ENCODE results near the gene PLPPR3. TPM values are rescaled to one million over a fixed set of nuclear protein-coding genes. Genes with fewer than 3 reads are reported as not detected.

PLPPR3 gene
- total and polyA plus RNA-seq, 10 of the 15 experiments (the other 5 are each of a cell fraction or from before 2014, with no cell fraction given), result 0.07 TPM; not detected in 9

DNA sequence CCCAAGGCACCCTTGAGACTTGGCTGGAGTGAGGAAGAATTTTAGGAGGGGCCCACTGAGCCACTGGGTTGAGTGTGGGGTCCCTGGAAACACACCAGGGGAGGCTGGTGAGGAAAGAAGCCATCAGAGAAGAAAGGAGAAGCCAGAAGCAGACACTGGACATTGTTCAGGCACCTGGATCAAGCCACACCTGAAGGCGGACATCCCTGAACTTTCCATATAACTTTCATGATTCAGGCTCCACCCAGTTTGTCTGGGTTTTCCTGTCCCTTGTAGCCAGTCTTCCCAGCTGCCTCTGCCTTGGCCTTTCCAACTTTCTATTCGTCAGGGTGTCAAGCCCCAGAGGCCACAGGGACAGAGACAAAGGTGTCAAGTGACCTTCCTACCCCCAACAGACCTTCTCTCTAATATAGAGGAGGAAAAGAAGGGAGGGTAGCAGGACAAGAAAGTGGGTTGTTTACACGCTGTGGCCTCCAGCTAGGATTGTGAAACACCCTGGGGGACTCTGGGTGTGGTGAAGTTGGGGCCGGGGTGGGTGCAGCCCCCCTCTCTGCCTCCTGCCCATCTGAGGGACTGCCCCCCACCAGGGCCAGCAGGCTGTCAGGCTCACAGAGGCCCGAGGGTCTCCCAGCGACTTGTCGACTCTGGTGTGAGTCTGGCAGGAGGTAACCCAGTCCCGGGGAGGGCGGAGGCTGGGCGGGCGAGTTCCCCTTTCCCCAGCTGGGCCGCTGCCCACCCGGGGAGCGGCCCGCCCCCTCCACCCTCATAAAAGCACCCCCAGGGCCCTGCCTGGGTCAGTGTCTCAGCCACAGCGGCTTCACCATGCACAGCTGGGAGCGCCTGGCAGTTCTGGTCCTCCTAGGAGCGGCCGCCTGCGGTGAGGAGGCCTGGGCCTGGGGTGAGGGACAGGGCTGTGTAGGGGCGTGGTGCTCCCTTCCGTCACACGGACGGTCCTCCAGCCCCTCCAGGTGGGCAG, 37.4 kb upstream of the PLPPR3 start, which contains the start of gene CFD (continued):
- no peak for TF ChIP-seq FOXK2 (IDR thresholded peaks at IDR 0.05)
- TF ChIP-seq TARDBP (IDR thresholded peaks at IDR 0.05; ENCODE audit: borderline replicate concordance), result no peak
- TF ChIP-seq BMI1 (IDR thresholded peaks at IDR 0.05; ENCODE audit: borderline replicate concordance), result no peak
- TF ChIP-seq, protein P1, sequence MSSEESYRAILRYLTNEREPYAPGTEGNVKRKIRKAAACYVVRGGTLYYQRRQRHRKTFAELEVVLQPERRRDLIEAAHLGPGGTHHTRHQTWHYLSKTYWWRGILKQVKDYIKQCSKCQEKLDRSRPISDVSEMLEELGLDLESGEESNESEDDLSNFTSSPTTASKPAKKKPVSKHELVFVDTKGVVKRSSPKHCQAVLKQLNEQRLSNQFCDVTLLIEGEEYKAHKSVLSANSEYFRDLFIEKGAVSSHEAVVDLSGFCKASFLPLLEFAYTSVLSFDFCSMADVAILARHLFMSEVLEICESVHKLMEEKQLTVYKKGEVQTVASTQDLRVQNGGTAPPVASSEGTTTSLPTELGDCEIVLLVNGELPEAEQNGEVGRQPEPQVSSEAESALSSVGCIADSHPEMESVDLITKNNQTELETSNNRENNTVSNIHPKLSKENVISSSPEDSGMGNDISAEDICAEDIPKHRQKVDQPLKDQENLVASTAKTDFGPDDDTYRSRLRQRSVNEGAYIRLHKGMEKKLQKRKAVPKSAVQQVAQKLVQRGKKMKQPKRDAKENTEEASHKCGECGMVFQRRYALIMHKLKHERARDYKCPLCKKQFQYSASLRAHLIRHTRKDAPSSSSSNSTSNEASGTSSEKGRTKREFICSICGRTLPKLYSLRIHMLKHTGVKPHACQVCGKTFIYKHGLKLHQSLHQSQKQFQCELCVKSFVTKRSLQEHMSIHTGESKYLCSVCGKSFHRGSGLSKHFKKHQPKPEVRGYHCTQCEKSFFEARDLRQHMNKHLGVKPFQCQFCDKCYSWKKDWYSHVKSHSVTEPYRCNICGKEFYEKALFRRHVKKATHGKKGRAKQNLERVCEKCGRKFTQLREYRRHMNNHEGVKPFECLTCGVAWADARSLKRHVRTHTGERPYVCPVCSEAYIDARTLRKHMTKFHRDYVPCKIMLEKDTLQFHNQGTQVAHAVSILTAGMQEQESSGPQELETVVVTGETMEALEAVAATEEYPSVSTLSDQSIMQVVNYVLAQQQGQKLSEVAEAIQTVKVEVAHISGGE (CRISPR knock-in tag; IDR thresholded peaks at IDR 0.05), result no peak
- no peak for TF ChIP-seq NFXL1 (IDR thresholded peaks at IDR 0.05; ENCODE audit: borderline replicate concordance)
- TF ChIP-seq ETV6 (conservative IDR thresholded peaks at IDR 0.05 in 1 of 2, IDR thresholded peaks at IDR 0.05 in 1 of 2; ENCODE audit: borderline replicate concordance in 1 of 2, low read depth in 1 of 2), result no peak
- TF ChIP-seq, protein P2, sequence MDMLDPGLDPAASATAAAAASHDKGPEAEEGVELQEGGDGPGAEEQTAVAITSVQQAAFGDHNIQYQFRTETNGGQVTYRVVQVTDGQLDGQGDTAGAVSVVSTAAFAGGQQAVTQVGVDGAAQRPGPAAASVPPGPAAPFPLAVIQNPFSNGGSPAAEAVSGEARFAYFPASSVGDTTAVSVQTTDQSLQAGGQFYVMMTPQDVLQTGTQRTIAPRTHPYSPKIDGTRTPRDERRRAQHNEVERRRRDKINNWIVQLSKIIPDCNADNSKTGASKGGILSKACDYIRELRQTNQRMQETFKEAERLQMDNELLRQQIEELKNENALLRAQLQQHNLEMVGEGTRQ (IDR thresholded peaks at IDR 0.05; ENCODE audit: borderline replicate concordance, low read depth, low read length), result no peak
- no peak for TF ChIP-seq ZNF384 (IDR thresholded peaks at IDR 0.05; ENCODE audit: borderline replicate concordance, low read depth, low read length)

Measured in GM12878 (cell line).